NCI-H2107 treated with DMSO at 0.1 percent for 48 hours (cell line): ENCODE data around the gene PRDM12.

Experiments used
- DNase-seq: peaks from one replicate; lab custom pipeline; 2025; ENCODE audit not compliant: unreplicated experiment; lab: John Stamatoyannopoulos, UW

The PRDM12 gene

GRCh38 chr9:130635721-130636647 lies 28.4 kb upstream of the PRDM12 start:
- DNase-seq: no peak

DNA sequence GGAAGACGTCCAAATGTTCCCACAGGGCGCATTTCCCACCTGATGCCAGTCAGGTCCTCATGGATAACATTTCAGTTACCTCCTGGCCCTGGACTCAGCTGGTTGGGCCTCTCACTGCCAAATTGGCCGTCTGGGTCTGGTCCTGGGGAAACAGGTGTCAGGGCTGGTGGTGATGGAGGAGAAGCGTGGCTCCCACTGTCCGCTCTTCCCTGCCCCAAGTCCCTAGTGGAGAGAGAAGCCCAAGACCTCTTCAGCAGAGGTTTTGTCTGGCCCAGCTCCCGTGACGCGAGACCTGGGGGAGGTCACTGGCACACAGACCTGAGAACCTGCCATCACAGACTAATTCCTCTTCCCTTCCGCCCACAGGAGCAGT lies 27.8 kb upstream of the PRDM12 start:
- no peak for DNase-seq

DNA sequence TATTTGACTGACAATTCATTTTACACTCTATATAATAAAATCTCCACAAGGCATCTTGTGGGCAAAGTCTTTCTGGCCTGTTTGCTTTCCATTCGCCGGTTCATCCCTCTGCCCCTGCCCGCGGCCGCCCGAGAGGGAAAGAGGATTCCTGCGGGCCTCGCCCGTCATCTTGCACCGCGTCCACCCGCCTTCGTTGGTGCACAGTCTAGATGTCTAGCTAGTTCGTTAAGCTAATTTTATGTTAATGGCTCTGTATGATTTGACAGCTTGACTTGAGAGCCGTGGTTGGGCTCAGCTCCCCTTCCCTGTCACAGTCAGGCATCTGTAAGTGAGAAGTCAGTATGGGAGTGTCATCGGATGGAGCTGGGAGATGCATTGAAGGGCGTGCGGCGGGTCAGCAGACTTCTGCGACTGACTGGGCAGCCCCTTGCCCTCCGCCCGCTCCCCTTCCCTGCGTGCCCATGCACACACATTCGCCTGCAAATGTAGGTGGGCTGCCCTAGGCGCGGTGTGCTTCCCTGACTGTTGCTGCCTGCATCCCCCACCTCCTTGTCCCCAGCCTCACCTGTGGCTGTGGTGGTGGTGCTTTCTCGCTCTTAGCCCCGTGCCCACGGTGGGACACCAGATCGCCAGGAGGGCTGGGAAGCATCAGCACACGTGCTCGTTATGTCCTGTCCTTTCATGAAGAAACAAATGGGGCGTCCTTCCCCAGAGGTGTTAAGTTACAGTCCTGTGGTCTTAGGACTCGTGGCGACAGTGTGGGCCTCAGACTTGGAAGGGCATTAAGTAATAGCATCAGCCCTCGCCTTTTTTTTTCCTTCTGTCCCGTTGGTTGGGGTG lies 25.9 kb upstream of the PRDM12 start:
- no peak for DNase-seq

DNA sequence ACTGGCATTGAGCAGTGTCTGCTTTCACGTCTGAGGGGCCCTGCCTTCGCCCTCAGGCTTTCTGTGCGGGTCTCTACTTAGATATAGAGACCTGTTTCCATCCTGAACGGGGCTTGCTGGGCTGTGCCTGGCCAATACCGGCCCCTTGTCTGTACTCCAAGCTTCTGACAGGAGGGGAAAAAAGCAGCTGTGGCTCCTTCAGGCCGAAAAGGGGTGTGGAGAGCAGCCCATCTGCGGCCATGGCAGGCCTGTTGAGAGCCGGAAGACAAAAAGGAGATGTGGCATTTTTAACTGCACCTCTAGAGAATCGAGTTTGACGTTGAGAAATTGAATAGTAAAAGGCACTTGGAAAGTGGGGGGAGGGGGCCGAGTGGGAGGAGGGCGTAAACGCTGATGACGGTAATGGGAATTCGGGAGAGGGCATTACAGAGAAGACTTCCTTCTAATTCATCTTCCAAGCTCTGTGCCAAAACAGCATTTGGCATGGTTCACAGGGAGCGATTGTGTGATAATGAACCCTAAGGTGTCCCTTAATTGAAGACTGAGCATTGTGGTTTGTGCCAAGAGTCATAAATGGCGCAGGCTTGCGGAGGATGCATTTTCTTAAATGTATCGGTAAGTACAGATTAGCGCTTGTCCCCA lies 25.1 kb upstream of the PRDM12 start:
- DNase-seq: peak; percentile 24

- DNase-seq: no peak
Observed at GRCh38 chr9:130639866-130640555, 24.4 kb upstream of the PRDM12 start.

DNA sequence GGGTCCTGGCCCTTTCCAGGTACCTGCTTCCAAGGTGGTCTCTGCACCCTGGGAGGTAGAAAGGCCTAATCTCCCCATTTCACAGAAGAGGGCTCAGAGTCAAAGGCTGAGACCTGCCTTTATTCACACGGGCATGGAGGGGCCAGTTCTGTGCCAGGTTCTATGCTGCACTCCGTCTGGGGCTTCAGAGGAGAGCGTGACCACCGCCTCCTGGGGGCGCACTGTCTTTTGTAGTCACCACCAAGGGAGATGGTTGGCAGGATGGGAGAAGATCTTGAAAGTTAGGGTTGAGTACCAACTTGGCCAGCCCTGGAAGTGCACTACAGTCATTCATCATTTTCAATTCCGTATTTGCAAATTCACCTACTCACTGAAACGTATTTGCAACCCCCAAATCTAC lies 23.7 kb upstream of the PRDM12 start:
- DNase-seq: no peak

- DNase-seq: no peak
Observed at GRCh38 chr9:130642926-130643325, 21.5 kb upstream of the PRDM12 start.

DNA sequence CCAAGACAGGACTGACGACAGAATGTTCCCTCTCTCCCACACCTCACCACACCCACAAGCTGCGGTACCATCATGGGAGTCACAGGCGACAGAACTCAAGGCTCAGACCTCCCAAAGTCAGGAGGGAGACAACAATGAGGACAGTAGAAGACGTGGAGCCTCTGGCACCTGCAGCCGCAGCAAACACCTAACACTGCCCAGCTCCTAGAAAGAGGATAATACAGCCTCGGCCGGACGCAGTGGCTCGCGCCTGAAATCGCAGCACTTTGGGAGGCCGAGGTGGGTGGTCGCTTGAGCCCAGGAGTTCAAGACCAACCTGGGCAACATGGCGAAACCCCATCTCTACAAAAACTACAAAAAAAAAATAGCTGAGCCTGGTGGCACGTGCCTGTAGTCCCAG lies 13.2 kb upstream of the PRDM12 start:
- no peak for DNase-seq

GRCh38 chr9:130651752-130652151 lies 12.6 kb upstream of the PRDM12 start:
- DNase-seq: no peak

DNA sequence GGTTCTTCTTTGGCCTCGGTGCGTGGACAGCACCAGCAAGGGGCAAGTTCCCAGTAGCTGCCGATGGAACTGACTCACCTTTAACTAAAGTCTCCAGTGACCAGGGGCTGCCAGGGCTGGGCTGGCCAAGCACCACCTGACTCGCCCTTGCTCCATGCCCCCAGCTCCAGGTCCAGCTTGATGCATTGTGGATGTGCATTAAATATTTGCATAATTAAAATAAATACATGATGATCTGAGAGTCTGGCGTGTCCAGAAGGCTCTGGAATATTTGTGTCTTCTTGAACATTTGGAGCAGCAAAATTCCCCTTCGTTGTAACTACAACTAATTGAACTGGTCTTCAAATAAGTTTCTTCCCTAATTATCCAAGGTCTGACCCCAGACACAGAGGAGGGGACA lies 9.5 kb upstream of the PRDM12 start:
- no peak for DNase-seq

- no peak for DNase-seq
Observed at GRCh38 chr9:130658893-130659698, 5.3 kb upstream of the PRDM12 start.

- DNase-seq: no peak
Observed at GRCh38 chr9:130659699-130660248, 4.6 kb upstream of the PRDM12 start.

- no peak for DNase-seq
Observed at GRCh38 chr9:130660326-130660682, 4.1 kb upstream of the PRDM12 start.

DNA sequence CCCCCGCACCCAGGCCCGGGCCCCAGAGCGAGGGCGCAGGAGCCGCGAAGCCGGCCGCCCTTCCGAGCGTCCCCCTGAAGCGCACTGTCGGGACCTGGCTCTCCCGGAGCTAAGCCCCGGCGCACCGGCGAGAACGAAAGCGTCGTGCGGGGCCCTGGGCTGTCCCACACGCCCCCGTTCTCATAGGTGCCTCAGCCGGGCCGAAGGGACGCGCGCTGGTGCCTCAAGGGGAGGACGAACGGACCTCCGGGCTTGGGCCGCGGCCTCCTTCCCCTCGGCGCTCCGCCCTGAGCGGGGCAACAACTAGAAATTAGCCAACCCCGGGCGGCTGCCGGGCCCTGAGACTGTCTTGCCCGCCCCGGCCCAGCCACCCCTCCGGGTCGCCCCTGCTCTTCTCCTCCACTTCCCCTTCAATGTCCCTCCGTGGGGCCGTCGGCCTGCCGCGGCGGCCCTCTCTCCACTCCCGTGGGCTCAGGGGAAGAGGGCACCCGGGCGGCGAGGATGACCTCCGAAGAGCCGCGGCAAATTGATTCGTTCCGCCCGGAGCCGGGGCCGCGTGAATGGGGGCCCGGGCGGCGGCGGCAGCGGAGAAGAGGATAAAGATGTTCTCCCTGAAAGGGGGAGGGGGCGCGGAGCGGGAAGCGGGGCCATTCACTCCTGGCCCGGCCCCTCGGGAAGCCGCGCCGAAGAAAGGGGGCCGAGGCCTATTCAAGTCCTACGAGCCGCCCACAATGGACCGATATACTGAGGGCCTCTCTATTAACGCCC lies 3.5 kb upstream of the PRDM12 start:
- DNase-seq: no peak

GRCh38 chr9:130661451-130662098 lies 2.8 kb upstream of the PRDM12 start:
- DNase-seq: no peak

GRCh38 chr9:130662099-130662969 lies 2.1 kb upstream of the PRDM12 start:
- DNase-seq: no peak

- no peak for DNase-seq
Observed at GRCh38 chr9:130662970-130663257, 1.5 kb upstream of the PRDM12 start.
